ENCODE measurements around the gene RIMBP3C.
"Not testable (repeated sequence)": the region's sequence is repeated elsewhere in the genome, so short reads cannot be mapped to it uniquely, and the experiment has no call there.

GRCh38 chr22:21514117-21514516, 37.1 kb downstream of the RIMBP3C start:
- not testable (repeated sequence) for TF ChIP-seq CTCF, POLR2A (IDR thresholded peaks at IDR 0.05)
